ENCODE results near the gene ARSA.
A peak's percentile ranks its signal among the peaks of the same experiment; 100 is the strongest.
"Not testable (repeated sequence)": the region's sequence is repeated elsewhere in the genome, so short reads cannot be mapped to it uniquely, and the experiment has no call there.

The ARSA gene

DNA sequence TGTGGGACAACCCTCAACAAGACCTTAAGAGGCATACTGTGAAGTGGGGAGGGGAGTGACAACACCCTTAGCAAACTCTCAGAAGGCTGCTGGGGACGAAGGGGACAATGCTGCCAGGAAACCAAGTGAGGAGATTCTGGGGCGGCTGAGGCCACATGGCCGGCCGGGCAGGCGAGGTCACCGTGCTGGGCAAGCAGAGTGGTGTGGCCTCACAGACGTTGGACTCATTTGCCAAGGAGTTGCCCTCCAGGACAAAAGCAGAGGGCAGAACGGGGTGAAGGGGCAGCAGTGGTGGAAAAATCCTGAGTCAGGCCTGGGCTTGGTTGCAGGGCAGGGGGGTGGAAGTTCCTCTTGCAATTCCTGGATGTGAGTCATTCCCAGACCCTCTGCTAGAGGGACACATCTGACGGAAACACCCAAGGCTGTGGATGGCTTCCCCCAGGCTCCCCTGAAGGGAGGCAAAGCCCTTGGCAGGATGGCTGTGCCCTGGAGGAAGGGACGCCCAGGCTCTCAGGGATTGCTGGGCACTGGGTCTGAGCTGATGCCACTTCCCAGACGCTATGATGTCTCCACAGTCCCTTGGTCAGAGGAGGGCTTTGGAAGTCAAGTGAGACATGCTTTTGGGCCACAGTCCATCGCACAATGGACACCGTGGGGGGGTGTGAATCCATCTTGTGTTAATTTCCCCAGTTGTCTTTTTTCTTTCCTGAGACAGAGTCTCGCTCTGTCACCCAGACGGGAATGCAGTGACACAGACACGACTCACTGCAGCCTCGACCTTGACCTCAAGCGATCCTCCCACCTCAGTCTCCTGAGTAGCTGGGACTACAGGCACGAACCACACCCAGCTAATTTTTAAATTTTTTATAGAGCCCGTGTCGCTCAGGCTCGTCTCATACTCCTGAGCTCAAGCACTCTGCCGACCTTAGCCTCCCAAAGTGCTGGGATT, 28.4 kb upstream of the ARSA start:
- peak overlapping the region; percentile 42 for H3K27ac ChIP-seq
- DNase-seq (ENCODE audit: low read depth, low spot score) = no peak

DNA sequence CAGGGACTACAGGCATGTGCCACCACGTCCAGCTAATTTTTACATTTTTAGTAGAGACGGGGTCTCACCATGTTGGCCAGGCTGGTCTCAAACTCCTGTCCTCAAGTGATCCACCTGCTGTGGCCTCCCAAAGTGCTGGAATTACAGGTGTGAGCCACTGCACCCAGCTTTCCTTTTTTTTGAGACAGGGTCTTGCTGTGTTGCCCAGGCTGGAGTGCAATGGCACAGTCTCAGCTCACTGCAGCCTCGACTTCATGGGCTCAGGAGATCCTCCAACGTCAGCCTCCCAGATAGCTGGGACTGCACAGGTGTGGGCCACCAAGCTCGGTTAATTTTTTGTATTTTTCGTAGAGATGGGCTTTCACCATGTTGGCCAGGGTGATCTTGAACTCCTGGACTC, 26.7 kb upstream of the ARSA start:
- not testable (repeated sequence) for DNase-seq (ENCODE audit: low read depth, low spot score); H3K27ac ChIP-seq

DNA sequence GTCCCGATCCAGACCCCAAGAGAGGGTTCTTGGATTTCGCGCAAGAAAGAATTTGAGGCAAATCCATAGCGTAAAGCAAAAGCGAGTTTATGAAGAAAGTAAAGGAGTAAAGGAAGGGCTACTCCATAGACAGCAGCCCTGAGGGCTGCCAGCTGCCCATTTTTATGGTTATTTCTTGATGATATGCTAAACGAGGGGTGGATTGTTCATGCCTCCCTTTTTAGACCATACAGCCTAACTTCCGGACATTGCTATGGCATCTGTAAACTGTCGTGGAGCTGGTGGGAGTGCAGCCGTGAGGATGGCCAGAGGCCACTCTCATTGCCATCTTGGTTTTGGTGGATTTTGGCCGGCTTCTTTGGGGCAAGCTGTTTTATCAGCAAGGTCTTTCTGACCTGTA, 25.3 kb upstream of the ARSA start:
- H3K27ac ChIP-seq = no peak overlapping the region
- DNase-seq (ENCODE audit: low read depth, low spot score) = no peak

GRCh38 chr22:50643821-50644101, 15.8 kb upstream of the ARSA start:
- DNase-seq (ENCODE audit: low read depth, low spot score); H3K27ac ChIP-seq: not testable (repeated sequence)

GRCh38 chr22:50643021-50643820, 15.3 kb upstream of the ARSA start:
- not testable (repeated sequence) for DNase-seq (ENCODE audit: low read depth, low spot score); H3K27ac ChIP-seq

DNA sequence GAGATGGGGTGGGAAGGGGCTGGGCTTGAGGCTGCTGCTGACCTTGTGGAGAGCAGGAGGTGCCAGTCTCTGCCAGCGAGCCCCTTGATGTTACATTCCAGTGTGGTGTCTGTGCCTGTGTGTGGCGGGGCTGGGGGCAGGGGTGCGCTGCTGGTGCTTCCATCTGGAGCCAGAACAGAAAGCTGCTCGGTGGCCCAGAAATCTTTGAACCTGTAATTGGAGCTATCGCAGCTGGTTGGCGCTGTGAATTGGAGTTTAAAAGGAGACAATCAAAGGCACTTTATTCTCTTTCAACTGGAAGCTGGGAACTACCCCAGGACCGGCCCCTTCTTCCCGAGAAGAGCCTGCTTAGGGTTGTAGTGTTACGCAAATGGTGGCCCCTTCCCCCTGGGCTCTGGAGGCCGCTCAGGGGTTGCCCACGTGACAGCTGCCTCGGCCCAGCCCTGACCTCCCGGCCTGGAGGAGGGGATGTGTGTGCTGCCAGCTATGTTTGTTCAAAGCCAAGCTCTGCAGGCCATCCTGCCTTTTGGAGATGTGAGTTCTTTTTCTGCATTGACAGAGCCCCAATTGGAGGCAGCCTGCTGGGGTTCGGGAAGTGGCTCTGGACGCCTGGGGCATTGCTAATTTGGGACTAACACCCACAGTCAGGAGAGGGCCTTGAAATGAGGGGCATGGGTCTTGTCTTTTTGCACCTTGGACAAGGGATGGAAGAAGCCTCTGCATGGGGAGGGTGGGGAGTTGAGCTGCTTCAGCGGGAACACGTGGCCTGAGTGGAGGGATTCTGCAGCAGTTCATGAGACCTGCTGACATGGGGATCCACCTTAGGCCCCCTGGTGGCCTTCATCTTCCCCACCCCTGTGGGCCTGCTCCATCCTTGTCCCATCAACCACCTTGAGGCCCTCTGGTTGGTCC, 14.0 kb upstream of the ARSA start:
- no peak overlapping the region for H3K27ac ChIP-seq
- no peak for DNase-seq (ENCODE audit: low read depth, low spot score)

DNA sequence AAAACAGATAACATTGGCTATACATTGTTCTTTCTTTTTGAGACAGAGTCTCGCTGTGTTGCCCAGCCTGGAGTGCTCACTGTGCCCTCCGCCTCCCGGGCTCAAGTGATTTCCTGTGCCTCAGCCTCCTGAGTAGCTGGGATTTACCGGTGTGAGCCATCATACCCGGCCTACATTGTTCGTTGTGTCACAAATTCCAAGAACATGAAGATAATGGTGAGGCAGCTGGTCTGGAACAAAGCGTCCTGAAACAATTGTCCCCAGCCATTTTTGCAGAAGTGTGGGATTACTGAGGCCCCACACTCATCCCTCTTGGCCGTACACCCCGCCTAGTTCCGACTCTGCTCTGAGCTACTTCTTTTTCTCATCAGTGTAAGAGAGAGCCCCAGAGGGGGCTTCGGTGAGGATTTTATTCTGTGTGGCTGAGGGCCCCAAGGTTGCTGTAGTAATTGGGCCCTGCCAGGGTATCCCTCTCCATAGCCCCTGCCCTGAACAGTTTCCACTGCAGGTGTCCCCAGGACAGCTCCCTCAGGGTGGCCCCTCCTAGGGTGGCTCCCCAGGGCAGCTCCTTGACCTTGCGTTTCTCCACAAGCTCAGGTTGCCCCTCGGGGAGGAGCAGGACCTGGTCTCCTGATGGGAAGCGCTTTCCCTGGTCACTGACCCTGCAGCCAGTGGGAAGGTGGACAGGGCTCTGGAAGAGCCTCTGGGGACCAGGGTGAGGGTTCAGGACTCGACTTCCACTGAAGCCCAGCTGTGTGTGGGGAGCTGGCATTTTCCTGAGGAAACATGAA, 13.1 kb upstream of the ARSA start:
- DNase-seq (ENCODE audit: low read depth, low spot score) = no peak
- H3K27ac ChIP-seq = no peak overlapping the region

GRCh38 chr22:50640296-50640695, 12.3 kb upstream of the ARSA start:
- H3K27ac ChIP-seq; DNase-seq (ENCODE audit: low read depth, low spot score): not testable (repeated sequence)

- DNase-seq (ENCODE audit: low read depth, low spot score) = no peak
- no peak overlapping the region for H3K27ac ChIP-seq
Measured at GRCh38 chr22:50635591-50635990, 7.6 kb upstream of the ARSA start.

DNA sequence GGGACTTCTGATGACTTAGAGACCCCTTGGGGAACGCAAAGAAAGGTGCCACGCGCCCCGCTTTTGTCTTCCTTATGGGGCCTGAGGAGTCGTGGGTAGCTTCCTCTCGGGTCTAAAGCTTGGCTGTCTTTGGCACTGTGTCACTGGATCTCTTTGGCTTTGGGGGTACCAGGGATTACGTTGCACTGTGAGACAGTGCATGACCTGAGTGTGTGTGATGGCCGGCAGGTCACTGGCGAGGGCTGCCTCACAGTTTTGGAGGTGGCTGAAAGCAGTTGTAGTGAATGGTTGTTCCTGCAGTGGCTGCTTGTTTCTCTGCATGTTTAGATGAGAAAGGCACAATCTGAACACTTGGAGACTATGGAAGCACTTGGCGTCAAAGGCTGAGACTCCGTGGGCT, 5.8 kb upstream of the ARSA start:
- no peak for DNase-seq (ENCODE audit: low read depth, low spot score)
- no peak overlapping the region for H3K27ac ChIP-seq

DNA sequence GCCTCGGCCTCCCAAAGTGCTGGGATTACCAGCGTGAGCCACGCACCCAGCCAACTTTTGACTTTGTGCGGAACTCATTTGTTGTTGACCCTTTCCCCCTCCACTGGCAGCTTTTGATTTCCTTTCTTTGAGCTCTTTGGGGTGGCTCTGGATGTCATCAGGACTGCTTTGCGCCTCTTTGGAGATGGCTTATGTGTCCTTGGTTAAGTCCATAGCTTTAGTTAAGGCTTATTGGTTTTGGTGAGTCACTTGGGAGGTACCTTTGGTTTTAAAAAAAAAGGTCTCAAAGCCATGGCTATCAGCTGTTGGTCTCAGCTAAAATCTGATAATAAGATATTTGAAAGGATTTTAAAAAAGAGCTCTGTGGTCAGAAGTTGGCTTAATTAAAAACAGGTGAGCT, 5.1 kb upstream of the ARSA start:
- H3K27ac ChIP-seq = no peak overlapping the region
- DNase-seq (ENCODE audit: low read depth, low spot score) = no peak

- H3K27ac ChIP-seq = no peak overlapping the region
- DNase-seq (ENCODE audit: low read depth, low spot score) = no peak
Measured at GRCh38 chr22:50630376-50630775, 2.4 kb upstream of the ARSA start.

GRCh38 chr22:50628543-50629134, 687 bp upstream of the ARSA start:
- no peak overlapping the region for H3K27ac ChIP-seq
- DNase-seq (ENCODE audit: low read depth, low spot score) = no peak

- no peak for DNase-seq (ENCODE audit: low read depth, low spot score)
- peak overlapping the region; percentile 24 for H3K27ac ChIP-seq
Measured at GRCh38 chr22:50626850-50627641, 906 bp downstream of the ARSA start.

DNA sequence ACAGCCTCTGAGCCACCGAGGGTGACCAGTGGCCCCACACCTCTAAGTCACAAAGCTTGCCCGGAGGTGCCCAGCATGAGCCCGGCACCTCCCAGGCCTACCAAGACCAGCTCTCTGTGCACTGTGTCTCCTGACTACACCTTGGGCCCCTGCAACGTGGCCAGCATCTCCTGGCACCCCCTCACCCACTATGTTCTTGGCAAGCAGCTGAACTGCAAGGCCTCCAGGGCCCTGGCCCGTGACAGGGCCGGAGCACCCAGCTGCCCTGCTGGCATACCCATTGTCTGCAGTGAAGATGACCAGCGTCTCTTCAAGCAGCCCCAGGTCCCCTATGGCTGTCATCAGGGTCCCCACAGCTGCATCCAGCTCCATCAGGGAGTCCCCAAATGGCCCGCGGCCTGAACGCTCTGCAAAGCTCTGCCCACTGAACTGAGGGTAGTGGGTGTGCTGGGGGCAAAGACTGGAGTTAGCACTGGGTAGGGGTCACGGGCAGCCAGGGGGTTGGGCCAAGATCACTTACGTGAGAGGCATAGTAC, 1.6 kb downstream of the ARSA start:
- no peak for DNase-seq (ENCODE audit: low read depth, low spot score)
- no peak overlapping the region for H3K27ac ChIP-seq

- DNase-seq (ENCODE audit: low read depth, low spot score) = no peak
- H3K27ac ChIP-seq = no peak overlapping the region
Measured at GRCh38 chr22:50625568-50626313, 2.2 kb downstream of the ARSA start.

DNA sequence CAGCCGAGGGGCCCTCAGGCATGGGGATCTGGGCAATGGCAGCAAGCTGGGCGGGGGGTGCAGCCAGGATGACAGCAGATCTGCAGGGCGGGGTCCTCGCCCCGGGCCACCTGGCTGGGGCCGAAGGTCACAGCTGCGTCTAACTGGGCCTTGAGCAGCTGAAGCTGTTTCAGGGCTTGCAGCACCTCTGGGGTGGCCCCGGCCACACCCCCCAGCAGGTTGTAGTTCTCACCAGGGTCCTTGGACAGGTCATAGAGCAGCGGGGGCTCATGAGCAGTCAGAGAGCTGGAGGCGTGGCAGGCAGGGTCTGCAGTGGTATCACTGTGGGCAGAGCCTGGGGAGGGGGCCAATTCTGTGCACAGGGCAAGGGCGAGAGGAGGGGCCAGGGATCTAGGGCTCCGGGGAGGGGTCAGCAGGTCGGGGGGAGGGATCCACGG, 2.8 kb downstream of the ARSA start:
- no peak overlapping the region for H3K27ac ChIP-seq
- DNase-seq (ENCODE audit: low read depth, low spot score) = no peak
